CD4-positive, alpha-beta T cell treated with Interleukin-6 at 100 ng/mL for 8 hours (primary cell): ENCODE data around the gene THSD4.
"Not testable (repeated sequence)": the region's sequence is repeated elsewhere in the genome, so short reads cannot be mapped to it uniquely, and the experiment has no call there.

Source experiments
- DNase-seq: peaks from one replicate; pipeline ENCODE4 v3.0.0-alpha.2; 2020; ENCODE audit warnings: mixed read lengths, low spot score

The THSD4 gene

DNA sequence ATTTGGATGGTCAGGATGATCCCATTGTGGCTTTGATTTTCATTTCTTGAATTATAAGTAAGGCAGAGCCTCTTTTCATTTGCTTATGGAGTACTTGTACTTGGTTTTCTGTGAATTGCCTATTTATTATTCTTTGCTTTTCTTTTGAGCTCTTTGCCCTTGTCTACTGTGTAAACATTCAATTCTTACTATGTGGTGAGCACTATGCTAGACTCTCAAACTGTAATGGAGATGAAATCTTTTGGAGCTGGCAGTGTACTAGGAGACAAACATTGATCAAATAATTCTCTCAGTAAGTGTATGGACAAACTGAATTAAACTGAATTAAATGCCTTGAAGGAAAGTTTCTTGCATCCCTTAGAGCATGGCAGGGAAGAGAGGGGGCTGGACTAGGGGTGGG, 608.1 kb downstream of the THSD4 start:
- no peak for DNase-seq

DNA sequence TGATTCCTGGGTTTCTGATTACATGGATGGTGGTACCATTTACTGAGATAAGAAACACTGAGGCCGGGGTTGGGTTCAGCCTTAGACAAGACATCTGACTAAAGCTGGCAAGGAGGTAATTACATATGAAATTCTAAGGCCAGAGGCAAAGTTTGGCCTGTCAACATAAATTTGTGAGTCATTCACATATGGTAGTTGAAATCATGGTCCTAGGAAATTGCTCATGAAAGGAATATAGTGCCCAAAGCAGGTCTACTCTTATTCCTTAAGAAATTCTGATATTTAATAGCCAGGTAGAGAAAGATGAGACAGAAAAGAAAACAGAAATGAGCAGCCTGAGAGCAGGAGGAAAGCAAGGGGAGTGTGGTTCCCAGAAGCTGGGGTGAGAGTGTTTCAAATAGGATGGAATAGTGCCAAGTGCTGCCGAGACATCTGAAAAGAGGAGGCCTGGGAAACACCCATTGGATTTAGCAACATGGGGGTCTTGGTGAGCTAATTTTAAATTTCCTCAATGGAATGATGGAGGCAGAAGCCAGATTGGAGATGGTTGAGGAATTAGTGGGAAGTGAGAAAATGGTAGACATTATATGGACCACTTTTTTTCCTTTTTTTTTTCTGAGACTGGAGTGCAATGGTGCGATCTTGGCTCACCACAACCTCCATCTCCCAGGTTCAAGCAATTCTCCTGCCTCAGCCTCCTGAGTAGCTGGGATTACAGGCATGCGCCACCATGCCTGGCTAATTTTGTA, 610.1 kb downstream of the THSD4 start:
- DNase-seq, result not testable (repeated sequence)

DNA sequence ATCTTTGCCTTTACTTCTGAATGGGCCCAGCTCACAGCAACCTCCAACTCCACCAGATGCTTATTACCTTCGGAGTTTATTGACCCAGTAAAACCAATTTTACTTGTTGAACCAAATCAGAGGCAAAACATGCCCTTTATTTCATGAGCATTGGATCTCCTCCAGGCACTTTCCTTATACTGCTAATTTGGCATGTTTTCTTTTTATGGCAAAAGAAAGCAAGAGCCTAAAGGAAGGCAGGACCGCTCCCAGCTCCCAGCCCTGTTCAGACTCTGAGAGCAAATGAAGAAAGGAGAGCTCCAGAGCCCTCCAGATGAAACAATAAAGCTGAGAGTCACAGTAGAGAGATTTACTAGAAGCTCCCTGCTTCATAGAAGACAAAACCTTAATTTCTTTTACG, 613.6 kb downstream of the THSD4 start:
- no peak for DNase-seq

DNA sequence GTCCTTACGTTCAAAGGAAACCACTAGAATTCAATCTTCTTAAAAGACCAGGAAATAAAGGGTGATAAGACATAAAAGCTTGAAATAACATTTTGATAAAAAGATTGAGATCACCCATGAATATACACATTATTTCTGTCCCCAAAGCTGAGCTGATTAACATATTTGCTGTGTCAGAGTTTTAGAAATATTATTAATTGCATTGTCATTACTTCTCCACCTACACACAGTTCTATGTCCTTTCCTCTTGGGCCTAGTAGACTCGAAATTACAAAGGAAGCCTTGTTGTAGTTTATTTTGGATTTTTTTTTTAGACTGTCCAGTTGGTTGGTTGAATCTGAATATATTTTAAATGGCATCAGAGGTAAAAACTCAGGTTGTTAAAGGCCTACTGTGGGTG, 614.0 kb downstream of the THSD4 start:
- DNase-seq, result no peak

DNA sequence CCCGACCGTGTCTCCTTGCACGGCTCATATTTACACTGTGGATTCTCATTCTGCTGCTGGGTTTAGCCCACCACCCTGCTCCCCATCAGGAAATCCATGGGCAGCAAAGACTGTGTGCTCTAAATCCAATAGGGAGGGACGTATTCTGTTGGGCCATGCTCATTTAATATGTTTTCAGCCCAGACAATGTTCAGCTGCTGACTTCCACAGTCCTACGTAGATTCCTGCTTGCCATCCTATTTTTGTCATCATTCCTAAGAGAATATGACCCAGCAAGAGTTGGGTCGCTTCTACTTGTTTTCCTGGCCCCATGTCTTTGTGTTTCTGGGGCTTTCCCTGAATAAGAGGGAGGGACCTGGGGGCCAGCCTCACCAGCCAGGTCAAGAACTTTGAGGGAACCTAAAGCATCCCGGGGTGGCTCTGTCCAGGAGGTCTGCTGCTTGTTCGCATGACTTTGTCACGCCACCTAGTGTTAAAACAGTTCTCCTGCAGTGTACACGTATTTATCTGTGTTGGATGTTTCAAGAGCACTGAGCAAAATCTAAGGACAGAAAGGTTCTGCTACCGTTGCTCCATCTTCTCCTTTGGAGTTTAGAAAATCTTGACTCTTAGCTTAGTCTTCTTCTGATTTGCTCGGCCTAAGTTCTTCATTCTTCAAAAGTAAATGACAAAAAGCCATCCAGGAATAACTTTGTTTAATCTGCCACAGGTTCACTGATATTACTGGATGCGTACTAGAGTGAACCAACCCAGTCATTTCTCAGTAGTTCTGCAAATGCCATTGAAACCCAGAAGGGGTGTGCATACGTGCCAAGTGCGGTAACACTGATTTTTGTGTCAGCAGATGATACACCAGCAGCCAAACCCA, 615.2 kb downstream of the THSD4 start:
- peak; percentile 21 for DNase-seq

DNA sequence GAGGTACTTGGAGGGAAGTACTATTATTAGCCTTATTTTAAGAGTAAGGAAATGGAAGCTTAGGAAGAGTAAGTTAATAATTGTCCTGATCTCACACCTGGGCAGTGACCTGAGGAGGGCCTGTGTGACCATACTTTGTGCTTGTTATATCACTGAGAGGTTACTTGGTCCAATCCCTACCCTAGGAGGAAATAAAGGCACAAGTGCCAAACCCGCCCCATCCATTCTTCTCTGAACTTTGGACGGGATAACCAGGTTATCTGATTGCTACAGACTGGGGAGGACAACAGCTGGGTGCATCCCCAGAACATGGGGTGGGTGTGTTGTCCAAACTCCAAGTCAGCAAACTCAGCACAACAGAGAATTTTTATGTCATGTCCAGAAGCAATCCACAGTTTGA, 617.4 kb downstream of the THSD4 start:
- DNase-seq, result no peak

DNA sequence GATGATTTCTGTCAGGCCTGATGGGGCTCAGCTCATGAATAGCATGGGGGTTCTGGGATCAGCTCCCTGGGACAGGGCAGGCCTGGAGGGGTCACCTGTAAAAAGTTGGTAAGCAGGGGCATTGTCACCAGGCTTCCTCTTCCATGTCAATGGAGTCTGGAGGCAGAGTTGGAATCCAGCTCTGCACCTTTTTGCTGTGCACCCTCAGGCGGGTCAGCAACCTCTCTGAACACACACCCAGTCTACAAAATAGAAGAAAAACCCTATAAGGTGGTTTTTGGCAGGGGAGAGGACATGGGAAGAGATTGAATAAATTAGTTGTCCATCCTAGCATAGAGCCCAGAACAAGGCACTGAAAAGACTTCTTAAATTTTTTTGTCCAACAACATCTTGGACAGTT, 617.9 kb downstream of the THSD4 start:
- DNase-seq, result no peak

DNA sequence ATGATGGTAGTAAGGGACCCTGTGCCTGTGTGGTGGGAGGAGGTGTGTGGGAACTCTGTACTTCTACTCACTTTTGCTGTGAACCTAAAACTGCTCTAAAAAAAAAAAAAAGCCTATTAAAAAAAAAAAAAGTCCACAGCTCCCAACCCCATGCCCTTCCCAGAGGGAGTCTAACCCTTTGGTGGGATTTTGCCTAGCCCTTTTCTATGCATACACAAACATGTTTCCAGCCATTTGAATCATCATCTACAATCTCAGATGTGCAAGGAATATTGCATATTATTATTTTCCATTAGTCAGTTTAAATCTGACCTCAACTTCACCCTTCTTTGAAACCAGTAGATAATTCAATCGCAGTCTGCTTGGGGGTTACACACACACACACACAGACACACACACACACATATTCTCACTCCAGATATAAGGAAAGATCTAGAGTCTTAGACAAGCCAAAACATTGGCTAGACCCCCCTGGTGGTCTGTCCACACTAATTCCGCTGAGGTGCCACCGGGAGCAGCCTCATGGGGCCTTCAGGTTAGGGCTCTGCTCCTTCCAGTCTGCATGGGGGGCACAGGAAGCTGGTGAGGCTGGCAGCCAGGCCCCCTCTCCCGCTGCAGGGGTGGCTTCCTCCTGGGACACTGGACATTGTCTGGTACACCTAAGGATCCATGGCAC, 619.6 kb downstream of the THSD4 start:
- no peak for DNase-seq

DNA sequence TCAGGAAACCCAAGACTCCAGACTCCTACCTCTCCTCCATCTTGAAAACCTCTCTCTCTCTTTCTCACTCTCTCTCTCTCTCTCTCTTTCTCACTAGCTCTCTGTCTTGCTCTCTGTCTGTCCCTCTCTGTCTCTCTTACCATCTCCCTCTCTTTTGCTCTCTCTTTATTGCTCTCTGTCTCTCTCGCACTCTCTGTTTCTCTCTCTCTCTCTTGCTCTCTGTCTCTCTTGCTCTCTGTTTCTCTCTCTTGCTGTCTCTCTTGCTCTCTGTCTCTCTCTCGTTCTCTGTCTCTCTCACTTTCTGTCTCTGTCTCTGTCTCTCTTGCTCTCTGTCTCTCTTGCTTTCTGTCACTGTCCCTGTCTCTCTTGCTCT, 620.1 kb downstream of the THSD4 start:
- no peak for DNase-seq

DNA sequence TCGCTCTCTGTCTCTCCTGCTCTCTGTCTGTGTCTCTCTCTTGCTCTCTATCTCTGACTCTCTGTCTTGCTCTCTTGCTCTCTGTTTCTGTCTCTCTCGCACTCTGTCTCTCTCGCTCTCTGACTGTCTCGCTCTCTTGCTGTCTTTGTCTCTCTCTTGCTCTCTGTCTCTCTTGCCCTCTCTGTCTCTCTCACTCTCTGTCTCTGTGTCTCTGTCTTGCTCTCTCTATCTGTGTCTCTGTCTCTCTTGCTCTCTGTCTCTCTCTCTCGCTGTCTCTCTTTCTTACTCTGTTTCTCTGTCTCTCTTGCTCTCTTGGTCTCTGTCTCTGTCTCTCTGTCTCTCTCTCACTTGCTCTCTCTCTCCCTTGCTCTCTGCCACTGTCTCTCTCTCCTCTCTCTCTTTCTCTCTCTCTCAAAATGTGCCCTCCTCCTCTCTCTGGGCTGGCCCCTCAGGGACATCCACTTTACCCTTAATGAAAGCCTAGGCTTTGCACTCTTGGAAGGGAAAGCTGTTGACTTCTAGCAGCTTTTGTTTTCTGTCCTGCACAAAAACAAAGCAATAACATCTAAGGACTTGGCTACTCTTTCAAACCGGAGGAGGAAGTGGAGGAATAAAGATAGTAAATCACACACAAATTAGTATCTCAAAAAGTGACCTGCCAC, 621.1 kb downstream of the THSD4 start:
- DNase-seq, result no peak

DNA sequence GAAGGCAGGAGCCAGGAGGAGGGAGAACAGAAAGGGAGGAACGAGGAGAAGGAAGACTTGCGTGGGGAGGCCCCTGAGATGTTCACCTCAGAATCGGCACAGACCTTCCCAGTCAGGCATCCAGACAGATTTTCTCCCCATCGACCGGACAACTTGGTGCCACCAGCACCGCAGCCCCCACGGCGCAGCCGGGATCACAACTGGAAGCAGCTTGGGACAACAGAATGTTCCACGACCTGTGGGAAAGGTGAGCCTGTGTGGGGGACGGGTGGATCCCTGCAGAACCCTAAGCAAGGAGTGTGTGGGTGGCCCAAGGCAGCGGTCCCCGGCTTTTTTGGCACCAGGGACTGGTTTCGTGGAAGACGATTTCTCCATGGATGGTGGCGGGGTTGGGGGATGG, 622.5 kb downstream of the THSD4 start:
- no peak for DNase-seq

DNA sequence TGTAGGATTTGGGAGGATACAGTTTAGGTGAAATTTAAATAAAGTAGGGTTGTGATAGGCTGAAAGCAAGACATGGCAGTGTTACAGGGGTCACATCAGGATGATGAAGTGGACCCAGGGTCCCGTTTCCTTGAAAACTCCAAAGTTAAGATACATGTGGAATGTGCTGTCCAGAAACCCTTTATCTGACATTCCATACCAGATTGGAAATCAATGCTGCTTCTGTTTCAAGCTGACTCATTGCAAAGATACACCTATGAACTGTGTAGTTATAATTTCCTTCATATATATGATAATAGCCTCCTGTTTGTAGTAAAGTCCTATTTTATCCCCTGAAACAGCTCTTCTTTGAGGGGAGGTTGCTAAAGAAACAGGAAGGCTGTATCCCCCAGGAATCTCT, 624.1 kb downstream of the THSD4 start:
- no peak for DNase-seq

DNA sequence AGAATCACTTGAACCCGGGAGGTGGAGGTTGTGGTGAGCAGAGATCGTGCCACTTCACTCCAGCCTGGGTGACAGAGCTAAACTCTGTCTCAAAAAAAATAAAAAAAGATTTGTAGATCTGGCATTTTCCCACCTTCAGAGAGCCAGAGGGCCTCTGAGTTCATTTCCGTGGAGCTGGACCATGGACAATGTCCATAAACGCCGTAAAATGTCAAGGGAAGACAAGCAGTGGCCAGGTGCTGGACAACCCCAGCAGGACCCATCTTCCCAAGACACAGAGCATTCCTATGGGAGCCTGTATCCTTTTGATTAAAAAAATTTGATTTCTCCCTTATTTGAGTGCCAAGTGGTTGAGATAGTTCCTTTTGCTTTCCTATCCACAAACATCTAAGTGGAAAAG, 627.7 kb downstream of the THSD4 start:
- no peak for DNase-seq

DNA sequence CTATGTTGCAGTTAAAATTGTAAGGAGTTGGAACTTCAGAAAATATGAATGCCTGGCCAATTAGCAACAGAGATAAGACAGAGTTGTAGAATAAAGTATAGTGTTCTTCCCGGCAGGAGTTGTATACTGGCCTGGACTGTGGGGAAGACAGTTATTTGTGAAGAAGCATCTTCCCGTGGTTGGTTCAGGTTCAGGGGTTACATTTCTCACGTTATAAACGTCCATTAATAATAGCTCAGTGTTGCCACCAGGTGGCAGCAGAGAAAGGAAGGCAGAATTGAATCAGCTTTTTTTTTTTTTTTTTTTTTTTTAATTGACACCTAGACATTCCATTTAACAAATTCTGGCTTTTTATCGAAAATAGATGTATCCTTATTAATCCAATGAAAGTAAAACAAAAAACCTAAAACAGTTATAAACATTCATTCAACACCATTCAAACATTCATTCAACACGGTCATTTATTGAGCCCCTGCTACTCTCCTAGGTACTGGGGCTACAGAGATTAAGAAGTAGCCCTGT, 628.7 kb downstream of the THSD4 start:
- peak; percentile 39 for DNase-seq

DNA sequence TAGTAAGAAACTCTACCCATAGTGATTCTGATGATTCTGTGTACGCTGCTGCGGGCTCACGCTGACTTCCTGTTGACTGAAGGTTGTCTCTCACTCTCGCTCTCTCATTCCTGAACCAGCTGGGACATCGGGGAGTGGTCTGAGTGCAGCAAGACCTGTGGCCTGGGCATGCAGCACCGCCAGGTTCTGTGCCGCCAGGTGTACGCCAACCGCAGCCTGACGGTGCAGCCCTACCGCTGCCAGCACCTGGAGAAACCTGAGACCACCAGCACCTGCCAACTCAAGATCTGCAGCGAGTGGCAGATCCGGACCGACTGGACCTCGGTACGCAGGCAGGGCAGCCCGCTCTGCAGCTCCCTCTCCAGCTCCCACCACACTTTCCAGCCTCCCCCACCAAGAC, 631.4 kb downstream of the THSD4 start:
- DNase-seq, result no peak

DNA sequence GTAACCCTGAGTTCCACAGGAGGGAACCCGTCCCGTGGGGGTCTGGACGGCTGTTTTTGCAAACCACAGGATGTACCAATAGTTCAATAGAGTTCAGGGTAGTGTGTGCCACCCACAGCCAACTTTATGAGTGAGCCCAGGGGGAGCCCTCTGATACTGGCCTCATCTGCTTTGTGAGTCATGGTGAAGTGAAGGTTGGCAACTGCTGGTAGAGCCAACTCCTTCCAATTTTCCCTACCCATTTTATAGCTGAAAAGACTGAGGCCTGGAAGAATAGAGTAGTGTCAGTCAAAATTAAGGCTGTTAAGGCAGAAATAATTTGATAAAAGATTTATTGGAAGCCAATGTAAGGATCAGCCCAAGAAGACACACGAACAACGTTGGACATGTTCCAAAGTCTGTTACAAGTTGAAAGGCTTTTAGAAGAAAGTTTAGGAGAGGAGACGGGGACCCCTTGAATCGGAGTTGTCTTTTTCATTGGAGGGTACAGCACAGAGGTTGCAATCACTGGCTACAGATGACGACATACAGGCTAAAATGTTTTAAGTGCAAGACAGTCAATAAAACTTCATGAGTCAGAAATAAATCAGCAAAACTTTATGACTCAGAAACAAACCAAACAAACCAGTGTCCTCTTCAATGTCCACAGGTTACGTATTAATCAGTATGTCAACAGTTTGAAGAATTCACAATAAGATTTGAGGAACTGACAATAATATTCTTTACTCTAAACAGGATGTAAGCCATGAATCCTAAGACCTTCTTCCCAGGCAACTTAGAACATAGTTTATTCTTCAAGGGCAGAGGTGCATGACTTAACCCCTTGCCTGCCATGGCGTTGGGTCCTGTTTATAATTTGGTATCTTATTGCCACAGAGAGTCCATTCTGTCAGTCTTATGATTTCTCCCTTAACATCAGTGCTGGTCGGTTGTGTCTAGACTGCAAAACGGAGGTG, 632.1 kb downstream of the THSD4 start:
- no peak for DNase-seq

DNA sequence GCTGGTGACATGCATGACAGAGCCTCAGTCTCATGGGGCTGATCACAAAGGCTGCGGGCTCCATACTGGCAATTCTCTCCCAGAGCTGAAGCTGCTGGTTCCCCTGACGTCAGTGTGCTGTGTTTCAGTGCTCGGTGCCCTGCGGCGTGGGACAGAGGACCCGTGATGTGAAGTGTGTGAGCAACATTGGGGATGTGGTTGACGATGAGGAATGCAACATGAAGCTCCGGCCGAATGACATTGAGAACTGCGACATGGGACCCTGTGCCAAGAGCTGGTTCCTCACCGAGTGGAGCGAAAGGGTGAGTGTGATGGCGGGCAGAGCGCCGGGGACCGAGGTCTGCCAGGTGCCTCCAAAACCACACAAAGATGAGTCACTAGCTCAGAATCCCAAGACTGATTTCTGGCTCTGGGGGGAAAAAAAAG, 633.0 kb downstream of the THSD4 start:
- no peak for DNase-seq

DNA sequence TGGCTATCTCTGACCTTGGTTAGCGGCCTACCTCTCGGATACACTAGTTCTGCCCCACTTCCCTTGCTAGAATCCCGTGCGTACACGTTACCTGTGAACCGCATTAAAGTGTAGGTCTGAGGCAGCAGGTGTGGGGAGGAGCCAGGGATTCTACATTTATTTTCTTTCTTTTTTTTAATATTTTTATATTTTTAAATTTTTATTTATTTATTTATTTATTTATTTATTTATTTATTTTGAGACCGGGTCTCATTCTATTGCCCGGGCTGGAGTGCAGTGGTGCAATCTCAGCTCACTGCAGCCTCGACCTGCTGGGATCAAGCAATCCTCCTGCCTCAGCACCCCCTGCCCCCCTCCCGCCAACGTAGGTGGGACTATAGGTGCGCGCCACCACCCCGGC, 634.2 kb downstream of the THSD4 start:
- no peak for DNase-seq

DNA sequence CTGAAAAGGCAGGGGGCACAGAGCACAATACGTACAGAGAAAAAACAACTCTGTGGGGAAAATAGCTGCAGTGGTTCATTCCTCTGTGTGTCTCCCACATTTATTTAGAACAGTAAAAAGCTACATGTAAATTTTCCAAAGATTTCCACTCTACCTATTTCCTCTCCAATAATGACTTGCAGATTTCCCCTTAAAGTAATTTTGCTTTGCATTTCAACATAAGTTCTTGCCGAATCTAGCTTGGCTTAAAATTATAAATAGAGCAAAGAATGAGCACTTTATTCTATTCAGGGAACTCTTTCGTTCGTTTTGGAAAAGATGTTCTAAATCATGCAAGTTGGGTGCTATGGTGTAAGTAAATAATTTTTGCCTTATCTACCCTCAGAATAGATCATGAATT, 636.9 kb downstream of the THSD4 start:
- no peak for DNase-seq

DNA sequence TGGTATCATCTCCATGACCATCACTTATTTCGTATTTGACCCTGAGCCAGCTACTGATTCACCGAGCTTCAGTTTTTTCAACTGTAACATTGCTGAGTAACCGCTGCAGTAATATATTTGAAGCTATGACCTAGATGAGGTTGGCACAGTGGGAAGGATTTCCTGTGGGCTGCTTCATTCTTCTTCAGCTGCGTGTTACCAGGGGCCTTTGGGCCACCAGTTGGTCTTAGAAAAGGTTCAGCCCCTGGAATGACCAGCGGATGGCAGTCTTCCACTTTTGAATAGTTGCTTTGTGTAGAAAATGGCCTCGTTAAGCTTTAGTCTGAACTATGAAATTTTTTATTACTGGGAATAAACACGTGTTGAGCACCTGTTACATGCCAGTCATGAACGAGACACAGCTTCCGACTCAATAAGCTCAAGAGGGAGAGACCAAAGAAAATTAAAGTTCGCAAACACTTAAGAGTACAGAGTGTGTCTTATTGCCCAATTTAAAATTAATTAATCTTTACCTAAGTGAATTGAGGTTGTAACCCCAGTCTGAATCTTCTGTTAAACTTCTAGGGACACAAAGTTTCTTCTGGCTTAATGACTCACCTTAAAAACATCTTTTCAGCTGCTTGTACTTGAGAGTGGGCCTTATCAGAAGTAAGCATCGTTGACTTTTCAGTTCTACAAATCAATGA, 637.5 kb downstream of the THSD4 start:
- no peak for DNase-seq
